Activated T-helper 1 cell treated with anti-CD3 and anti-CD28 coated beads, Interleukin-12 subunit alpha, Interleukin-12 subunit beta, Interleukin-2, Interleukin-4 antibody, amounts not matched to agents 30 ng/mL and 10 ng/mL and 1 ng/mL, durations not matched to agents 14 hours and 24 hours and 36 hours (primary cell): Measurements from ENCODE around the gene C1orf53. TPM values are rescaled to one million over a fixed set of nuclear protein-coding genes. Genes with fewer than 3 reads are reported as not detected.

Experiments used
- total RNA-seq: library from RNA; stranded (reverse); gene quantifications from 2 replicates; pipeline ENCODE4 v1.2.3, GENCODE V29; 2022

C1orf53 gene
- total RNA-seq, 1 donor from 2014 or later: 1.3 TPM

Other genes starting within 250 kb of the C1orf53 start
- gene DENND1B, start 127.2 kb upstream of the C1orf53 start, total RNA-seq: 15.3 and 16.5 TPM in 2 replicates
- not detected in 2 replicates for gene LHX9, start 14.7 kb downstream of the C1orf53 start, total RNA-seq